SH-SY5Y (cell line): ENCODE data around the gene ECHS1.

Experiments used
- GATA2 ChIP-seq: IDR thresholded peaks from 2 replicates; pipeline ENCODE4 v1.6.1; 2011; ENCODE audit warnings: mild to moderate bottlenecking, low read depth, low read length
- GATA3 ChIP-seq: IDR thresholded peaks from 2 replicates; pipeline ENCODE4 v1.6.1; 2011; ENCODE audit warnings: low read depth, mild to moderate bottlenecking, low read length, moderate library complexity

DNA sequence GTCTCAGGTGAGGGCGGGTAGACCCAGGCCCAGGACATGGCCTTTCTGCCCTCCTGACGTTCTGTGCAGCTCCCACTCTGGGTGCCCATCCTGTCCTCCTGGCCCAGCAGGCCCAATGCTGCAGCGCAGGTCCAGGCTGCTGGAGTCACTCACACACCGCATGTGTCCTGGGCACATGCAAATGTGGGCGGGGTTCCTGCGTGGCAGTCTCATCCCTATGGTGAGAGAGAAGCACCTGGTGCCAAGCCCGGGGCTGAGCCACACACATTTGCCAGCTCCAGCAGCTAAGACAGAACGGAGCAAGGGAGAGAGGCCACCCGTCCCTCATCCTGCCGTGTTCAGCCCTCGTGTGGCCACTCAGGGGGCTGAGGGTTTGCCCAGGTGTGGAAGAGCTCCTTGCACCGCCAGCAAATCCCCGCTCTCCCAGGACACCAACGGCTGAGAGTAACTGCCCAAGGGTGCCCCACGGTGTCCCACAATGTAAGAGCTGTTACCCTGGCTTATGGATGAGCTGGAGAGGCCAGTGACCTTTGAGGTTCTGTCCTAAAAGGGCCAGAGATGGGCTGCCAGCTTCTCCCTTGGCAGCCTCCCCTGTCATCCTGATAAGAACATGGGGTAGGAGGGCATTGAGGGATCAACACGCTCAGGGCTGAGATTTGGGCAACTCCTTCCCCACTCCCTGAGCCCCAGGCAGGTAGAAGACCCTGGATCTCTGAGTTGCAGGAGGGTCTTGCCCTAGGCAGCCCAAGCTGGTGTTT lies 19.8 kb downstream of the ECHS1 start:
- TF ChIP-seq GATA3 = no peak
- TF ChIP-seq GATA2 = no peak
